ENCODE measurements around the gene QPCTL. TPM values are rescaled to one million over a fixed set of nuclear protein-coding genes. Genes with fewer than 3 reads are reported as not detected.
A peak's percentile ranks its signal among the peaks of the same experiment; 100 is the strongest.

The QPCTL gene
- total and polyA plus RNA-seq, 7 donors = 0.41 to 1.6 (median 0.89) TPM

DNA sequence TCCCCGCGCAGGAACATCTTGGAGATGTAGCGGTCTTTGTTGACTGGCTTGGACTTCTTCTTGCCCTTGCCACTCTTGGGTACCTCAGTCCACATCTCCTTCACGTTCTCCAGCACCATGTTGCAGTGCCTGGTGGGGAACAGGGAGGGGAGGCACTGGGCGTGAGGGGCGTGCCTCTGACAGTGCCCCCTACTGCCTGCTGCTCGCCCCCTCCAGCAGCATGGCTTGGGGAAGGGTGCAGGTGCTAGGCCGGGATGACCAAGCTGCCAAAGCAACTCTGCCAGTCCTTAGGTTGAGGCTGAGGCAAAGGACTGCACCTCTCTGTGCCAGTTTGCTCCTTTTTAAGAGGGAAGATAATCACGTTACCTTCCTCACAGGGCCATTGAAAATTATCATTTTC is 4.9 kb upstream of the QPCTL start:
- TF ChIP-seq, protein P1, sequence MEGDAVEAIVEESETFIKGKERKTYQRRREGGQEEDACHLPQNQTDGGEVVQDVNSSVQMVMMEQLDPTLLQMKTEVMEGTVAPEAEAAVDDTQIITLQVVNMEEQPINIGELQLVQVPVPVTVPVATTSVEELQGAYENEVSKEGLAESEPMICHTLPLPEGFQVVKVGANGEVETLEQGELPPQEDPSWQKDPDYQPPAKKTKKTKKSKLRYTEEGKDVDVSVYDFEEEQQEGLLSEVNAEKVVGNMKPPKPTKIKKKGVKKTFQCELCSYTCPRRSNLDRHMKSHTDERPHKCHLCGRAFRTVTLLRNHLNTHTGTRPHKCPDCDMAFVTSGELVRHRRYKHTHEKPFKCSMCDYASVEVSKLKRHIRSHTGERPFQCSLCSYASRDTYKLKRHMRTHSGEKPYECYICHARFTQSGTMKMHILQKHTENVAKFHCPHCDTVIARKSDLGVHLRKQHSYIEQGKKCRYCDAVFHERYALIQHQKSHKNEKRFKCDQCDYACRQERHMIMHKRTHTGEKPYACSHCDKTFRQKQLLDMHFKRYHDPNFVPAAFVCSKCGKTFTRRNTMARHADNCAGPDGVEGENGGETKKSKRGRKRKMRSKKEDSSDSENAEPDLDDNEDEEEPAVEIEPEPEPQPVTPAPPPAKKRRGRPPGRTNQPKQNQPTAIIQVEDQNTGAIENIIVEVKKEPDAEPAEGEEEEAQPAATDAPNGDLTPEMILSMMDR (IDR thresholded peaks at IDR 0.05) = no peak
- no peak overlapping the region for H3K27ac ChIP-seq
- peaks cover 6% of the 10 kb centered on the region for H3K4me1 ChIP-seq
- H3K36me3 ChIP-seq (ENCODE audit: insufficient read depth in 1 of 2, low read depth in 1 of 2) = peaks cover 5 to 57% of the 10 kb centered on the region in 2 donors
- no peak overlapping the region for H3K4me3 ChIP-seq
- H3K27me3 ChIP-seq (ENCODE audit: insufficient read depth in 3 of 3, low read length in 2 of 3) = no peaks in the 10 kb centered on the region
- ATAC-seq = no peak
- intact Hi-C loops (cut with DNase I) = no loop called here
- WGBS, 3 donors = 86 to 91% (median 89%) methylated on average over 9 of the region's 9 CpGs
- H3K9me3 ChIP-seq = no peaks in the 10 kb centered on the region
- no peak for DNase-seq

DNA sequence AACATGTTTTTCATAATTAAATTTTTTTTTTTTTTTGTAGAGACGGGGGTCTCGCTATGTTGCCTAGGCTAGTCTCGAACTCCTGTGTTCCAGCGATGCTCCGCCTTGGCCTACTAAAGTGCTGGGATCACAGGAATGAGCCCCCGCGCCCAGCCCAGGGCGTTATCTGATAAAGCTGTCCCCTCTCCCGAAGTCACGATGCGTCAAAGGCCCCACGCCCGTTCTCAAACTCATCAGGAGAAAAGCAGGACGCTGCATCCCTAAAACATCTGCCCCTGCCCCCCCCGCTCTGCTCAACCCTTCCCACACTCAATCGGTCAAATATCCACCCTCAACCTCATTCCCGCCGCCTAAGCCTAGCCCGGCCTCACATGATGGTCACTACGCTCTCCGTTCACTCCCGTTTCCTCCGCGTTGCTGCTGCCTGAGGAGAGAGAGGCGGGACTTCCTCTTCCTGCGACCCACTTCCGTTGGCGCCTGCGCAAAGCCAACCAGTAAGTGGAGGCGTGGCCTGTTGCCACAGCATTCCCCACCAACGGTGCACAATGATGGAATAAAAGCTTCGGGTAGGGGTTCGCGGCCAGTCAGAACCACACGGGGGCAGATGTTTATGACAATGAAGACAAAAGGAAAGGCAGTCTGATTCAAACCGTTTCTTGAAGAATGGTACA is 815 bp upstream of the QPCTL start, which contains the start of gene SNRPD2:
Gene SNRPD2, minus strand, starts transcription at position 438 of the 671 bp plus-strand sequence. Its CDS starts 65 bp downstream, at position 373.
- WGBS, 3 donors = 0% methylated on average over 32 to 36 of the region's 36 CpGs
- ATAC-seq (peak; percentile 84 to 90 (median 85)), DNase-seq (peak; percentile 92 to 97)
- intact Hi-C loops (cut with DNase I) = no loop called here
- Histone ChIP-seq H3K27ac (peak within 1 kb of the TSS; percentile 93), H3K27me3 (ENCODE audit: insufficient read depth in 3 of 3, low read length in 2 of 3) (no peaks in the 10 kb centered on the region), H3K9me3 (no peaks in the 10 kb centered on the region), H3K36me3 (ENCODE audit: insufficient read depth in 1 of 2, low read depth in 1 of 2) (peaks cover 0 to 41% of the 10 kb centered on the region in 2 donors), H3K4me3 (peak within 1 kb of the TSS; percentile 93), H3K4me1 (peaks cover 11% of the 10 kb centered on the region)
- TF ChIP-seq, protein P1 (IDR thresholded peaks at IDR 0.05) = no peak

GRCh38 chr19:45693106-45693788 is 781 bp downstream of the QPCTL start:
- Histone ChIP-seq H3K27me3 (ENCODE audit: insufficient read depth in 3 of 3, low read length in 2 of 3) (no peaks in the 10 kb centered on the region), H3K4me1 (peaks cover 11% of the 10 kb centered on the region), H3K27ac (peak overlapping the region; percentile 93), H3K36me3 (ENCODE audit: insufficient read depth in 1 of 2, low read depth in 1 of 2) (peaks cover 0 to 25% of the 10 kb centered on the region in 2 donors), H3K9me3 (no peaks in the 10 kb centered on the region), H3K4me3 (peak overlapping the region; percentile 93)
- TF ChIP-seq, protein P1 (IDR thresholded peaks at IDR 0.05) = peak; percentile 77
- peak in 1 of 4 donors; percentile 39 for ATAC-seq
- 1 to 2% (median 1%) methylated on average over 22 of the region's 22 CpGs for WGBS, 3 donors
- peak; percentile 81 to 89 for DNase-seq
- intact Hi-C loops (cut with DNase I) = no loop called here

DNA sequence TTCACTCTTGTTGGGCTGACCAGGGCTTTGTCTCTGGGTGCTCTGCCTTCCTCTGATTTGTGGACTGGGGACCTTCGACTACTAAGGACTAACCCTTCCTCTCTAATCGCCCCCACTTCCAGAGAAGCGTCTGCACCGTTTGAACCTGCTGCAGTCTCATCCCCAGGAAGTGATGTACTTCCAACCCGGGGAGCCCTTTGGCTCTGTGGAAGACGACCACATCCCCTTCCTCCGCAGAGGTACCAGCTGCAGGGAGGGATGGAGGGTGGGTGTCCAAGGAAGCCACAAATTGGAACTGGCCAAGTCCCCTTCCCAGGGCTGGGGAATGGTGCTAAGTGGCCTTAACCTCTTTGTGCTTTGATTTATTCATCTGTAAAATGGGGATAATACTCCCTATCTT is 9.2 kb downstream of the QPCTL start:
- intact Hi-C loops (cut with DNase I) = no loop called here

More for the DNA sequence above, 9.2 kb downstream of the QPCTL start:
- no peaks in the 10 kb centered on the region for H3K4me1 ChIP-seq
- no peak overlapping the region for H3K4me3 ChIP-seq
- H3K9me3 ChIP-seq = no peaks in the 10 kb centered on the region
- TF ChIP-seq, protein P1 (IDR thresholded peaks at IDR 0.05) = no peak
- DNase-seq (no peak), ATAC-seq (no peak)
- peaks cover 0 to 10% of the 10 kb centered on the region in 2 donors for H3K36me3 ChIP-seq (ENCODE audit: insufficient read depth in 1 of 2, low read depth in 1 of 2)
- 57 to 70% (median 68%) methylated on average over 7 of the region's 7 CpGs for WGBS, 3 donors
- no peaks in the 10 kb centered on the region for H3K27me3 ChIP-seq (ENCODE audit: insufficient read depth in 3 of 3, low read length in 2 of 3)
- no peak overlapping the region for H3K27ac ChIP-seq
